ENCODE data around the gene C2CD4D.

C2CD4D gene

DNA sequence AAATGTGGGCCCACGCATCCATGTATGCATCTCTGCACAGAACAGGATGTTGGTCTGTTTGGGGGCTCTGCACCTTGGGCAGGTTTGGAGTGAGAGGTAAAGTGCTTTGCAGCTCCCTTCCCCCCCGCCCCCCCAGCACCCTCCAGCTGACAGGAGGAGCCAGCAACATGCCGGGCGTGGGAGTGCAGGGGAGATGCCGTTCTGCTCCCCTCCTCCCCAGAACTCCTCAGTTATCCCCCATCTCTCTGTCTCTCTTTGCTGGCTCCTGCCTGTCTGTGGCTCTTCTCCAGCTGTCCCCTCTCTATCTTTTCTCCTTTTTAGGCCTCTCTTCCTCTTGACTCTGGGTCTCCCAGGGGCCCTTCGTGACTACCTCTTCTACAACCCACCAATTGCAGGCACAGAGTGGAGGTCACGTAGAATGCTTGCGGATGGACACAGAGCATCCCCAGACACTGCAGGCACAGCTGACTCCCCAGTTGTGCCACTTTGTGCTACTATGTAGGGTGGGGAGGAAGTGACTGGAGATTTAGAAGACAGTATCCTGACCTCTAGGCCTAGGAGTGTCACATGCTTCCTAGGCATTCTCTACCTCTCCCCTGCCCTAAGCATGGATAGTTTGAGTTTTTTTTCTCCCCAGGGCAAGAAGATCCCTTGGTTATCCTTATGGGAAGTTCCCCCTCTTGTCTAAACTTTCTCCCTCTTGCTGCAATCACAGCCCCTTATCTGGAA, 6.3 kb downstream of the C2CD4D start:
- peak in 3 of 4 experiments; percentile 38 to 53 (median 48) for DNase-seq

DNA sequence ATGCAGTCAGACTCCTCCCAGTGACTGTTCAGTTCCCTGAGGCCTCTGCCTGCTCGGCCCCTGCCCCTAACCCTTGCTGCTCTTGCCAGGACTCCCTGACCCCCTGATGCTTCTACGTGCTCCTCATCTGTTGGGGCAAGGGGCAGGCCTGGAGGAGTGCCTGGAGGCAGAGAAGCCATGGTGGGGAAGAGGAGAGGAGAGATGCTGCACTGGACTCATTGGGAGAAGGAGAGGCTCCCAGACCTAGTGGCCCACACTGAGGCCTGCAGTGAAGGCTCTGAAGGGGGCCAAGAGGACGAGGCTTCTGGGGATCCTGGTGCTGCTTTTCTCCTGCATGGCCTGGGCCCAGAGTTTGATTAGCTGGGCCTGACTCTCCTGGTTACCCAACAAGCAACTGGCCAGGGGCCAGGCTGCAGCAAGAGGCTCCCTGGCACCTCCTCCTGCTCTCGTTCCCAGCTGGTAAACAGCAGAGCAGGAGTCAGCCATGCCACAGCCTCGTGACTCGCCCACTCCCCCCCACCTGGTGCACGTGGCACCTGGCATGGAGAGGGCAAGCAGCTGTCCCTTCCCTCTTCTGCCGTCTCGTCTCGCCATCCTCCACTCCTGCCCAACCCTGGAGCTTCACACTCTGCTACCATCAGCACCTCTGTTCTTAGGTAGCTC, 7.2 kb downstream of the C2CD4D start:
- no peak for DNase-seq

DNA sequence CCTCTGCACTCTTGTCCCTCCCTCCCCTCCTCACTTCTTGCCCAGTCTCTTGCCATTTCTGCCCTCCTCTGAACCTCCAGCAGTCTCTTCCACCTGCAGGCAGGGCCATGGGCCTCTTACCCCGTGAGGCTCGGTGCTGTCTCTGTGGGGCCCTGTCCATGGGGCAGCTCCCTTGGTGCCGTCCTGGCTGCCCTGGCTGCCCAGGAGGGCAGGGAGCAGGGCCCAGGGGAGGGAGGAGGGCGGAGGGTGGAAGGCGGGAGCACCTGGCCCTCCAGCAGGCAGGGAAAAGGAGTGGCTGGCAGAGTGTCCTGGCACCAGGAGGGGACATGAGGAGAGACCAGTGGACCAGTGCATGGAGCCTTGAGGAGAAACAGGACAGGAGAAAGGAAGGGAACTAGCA, 8.0 kb downstream of the C2CD4D start, which contains the start of gene RORC:
Gene RORC, minus strand, starts transcription at position 198 of the 400 bp plus-strand sequence. Its CDS starts 38 bp downstream, at position 160.
- DNase-seq, result no peak

DNA sequence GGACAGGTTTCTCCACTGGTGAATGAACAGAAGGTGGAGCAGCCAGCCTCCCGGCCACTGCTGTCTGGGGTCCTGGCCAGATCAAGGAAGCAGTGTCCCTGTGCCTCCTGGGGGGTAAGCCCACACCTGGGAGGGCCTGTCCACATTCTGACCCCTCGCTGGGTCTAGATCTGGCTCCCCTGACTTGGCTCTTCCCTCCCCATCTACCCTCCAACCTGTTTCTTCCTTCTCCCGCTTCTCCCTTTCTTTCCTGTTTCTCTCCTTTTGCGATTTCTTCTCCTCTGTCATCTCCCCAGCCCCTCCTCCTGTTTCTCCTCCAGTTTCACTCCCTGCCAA, 8.4 kb downstream of the C2CD4D start:
- DNase-seq, result no peak

DNA sequence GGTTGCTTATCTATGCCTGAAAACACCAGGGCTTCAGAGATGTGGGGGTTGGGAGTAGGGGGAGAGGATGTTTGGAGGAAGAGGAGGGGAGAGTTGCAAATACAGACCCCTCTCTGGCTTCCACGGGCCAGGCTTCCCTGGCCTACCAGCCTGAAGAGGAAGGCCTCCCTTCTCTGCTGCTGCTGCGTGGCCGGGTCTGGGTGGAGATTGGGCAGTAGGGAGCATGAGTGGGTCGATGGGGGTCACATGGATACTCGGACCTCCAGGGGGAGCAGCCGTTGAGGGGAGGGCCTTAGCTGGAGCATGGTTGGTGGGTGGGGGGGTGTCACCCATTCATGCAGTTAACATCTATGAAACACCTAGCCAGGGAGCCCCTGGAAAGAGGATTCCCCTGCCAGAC, 9.6 kb downstream of the C2CD4D start:
- DNase-seq, result no peak

DNA sequence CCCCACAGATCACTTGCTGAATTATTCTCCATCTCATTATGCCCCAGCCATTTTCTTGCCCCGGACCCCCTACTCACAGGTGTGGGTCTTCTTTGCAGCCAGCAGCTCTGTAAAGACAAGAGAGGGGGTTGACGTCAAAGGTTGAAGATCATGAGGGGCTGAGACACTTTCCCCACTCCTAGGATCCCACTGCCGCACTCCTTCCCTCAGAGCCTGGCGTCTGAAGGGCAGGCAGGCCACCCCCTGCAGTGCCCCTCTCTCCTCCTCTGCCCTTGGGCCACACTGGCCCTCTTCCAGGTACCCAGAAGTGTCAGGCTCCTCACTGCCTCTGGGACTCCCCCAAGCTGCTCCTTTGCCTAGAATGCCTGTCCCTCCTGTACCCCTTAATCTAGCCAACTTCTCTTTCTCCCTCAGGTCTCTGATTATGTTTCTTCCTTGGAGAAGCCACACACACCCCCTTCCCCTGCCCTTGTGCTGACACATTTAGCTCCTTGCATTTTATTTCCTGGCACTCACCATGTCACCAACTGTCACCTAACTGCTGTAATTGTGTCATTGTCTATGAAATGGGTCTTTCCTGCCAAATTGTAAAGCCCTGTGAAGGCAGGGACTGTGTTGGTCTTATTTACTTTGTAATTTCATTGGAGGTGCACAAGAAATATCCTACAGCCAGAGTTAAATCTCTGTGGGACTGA, 10.1 kb downstream of the C2CD4D start:
- DNase-seq, result no peak

DNA sequence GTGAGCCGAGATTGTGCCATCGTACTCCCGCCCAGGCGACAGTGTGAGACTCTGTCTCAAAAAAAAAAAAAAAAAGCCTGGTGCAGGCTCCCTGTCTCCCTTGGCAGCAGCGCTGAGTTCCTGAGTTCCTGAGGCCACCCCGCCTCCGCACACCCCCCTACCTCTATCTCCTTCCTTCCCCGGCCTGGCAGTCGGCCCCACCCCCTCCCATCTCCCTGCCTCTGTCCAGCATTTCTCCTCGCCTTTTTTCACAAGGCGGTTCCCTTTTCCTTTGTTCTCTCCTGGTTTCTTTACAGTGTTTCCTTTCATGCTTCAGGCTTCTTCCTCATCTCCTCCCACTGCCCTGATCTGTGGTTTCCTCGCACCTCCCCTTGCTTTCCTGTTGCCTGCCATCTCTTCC, 10.7 kb downstream of the C2CD4D start:
- DNase-seq, result peak; percentile 28 to 72 (median 64)

DNA sequence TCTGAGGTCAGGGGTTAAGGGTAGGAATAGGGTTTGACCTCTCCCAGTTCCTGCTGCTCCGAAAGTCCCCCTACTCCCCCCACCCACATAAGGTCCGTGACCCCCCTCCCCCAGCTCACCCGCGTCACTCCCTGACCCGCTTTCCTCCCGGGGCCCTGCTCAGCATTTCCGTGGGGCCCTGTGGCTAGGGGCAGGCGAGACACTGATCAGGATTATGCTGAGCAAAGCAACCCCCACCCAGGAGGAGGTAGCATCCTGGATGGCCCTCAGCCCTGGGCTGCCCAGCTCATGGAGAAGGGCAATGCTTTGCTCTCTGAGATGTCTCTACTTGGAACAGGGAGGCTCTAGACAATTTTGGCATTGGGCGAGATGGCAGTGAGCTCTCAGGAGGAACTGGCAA, 11.8 kb downstream of the C2CD4D start:
- DNase-seq, result no peak

DNA sequence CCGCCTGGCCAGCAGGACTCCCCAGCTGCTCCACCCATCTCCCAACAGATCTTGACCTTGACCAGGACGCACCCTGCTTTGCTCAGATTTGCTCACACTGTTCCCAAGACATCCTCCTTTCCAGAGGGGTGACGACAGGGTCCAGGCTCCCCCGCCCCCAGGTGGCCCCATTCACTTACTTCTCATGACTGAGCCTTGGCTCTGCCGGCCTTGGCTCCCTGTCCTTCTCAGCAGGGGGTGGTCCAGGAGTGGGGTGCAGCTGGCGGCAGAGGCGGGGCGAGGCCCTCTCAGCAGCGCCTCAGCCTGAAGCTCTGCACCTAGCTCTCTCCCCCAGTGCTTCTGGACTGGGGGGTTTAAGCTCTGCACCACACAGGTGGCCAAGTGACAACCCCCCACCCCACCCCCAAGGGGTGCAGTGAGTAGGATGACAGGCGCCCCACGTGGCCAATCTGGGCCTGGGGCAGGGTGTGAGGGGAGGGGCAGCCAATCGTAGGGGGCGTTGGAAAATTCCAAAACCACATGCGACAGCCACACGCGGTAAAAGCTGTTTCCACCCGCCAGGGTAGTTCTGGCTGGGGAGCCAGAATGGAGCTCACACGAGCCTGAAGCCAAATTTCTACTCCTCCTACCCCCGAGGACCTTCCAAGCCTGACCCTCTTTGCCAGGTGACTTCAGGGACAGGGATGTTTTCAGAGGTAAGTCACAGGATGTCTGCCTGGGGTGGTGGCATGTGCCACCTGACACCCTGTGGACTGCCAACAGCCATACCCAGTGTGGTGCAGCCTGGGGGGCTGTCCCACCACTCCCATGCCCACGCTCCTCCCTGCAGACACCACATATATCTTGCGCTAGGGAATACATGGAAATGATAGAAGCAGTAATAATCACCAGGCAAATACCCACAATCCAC, 13.6 kb downstream of the C2CD4D start:
- DNase-seq, result no peak

DNA sequence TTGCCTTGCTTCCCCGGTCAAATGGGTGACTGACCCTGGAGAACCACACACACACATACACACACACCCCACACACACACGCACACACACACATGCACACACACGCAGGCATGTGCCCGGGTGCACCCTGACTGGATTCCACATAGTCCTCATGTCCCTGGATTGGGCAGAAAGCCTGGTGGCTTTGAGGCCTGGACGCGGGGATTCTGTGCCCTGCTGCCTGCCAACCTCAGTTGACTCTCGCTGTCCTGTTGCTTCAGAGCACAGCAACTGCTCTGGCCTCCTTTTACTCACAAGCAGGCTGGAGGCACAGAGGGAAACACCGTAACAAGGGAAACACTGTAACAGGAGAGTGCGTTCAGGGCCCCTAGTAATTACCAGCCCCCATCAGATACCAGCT, 14.4 kb downstream of the C2CD4D start:
- no peak for DNase-seq

DNA sequence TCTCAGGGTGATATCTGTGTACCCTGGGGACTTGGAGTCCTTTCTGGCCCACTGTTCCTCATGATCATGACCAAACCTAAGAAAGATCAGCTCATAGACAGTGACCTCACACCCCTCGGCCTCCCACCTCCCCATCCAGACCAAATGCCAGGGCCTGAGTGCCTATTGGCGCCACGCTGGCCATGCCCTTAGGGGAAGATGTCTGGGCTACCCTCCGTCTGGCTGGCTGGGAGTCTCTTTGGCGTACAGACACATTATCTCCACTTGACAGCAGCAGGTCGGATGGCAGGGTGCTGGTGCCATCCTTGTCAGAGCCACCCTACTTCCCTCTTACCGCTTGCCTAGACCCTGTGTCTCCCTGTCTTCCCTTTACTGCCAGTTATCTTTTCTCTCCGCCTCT, 16.4 kb downstream of the C2CD4D start:
- DNase-seq, result no peak

DNA sequence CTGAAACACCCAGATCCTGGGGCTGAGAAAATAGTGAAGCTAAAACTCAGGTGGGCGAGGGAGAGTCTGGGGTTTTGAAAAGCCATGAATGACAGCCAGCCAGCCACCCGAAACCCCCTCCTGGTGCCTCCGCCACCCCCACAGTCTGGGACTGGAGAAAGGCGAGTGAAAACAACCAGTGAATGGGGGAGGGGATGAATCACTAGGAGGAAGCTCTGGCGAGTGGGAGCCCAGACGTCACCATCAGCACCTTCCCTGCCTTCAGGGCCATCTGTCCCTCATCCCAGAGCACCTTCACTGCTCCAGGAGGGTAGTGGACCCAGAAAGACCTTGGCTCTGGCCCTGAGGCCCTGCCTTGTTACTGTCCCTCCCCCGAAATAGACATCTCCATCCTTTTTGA, 17.2 kb downstream of the C2CD4D start:
- peak; percentile 38 to 68 (median 64) for DNase-seq

DNA sequence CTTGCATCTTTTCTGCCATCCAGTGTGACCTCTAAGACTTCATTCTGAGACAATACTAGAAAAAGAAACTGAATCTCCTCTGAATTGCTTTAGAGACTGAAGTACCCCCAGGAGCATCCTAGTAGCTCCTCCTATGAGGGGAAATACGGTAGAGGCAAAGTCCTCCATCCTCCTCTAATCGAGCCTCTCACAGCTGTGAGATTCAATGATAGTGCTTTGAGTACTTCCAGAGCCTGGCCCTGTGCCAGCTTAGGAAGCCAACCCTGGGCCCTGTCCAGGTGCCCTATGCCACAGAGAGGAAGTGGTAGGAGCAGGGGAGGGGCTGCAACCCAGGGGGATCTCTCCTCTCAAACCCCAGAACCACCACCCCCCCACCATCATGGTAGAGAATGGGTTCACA, 18.7 kb downstream of the C2CD4D start:
- no peak for DNase-seq

DNA sequence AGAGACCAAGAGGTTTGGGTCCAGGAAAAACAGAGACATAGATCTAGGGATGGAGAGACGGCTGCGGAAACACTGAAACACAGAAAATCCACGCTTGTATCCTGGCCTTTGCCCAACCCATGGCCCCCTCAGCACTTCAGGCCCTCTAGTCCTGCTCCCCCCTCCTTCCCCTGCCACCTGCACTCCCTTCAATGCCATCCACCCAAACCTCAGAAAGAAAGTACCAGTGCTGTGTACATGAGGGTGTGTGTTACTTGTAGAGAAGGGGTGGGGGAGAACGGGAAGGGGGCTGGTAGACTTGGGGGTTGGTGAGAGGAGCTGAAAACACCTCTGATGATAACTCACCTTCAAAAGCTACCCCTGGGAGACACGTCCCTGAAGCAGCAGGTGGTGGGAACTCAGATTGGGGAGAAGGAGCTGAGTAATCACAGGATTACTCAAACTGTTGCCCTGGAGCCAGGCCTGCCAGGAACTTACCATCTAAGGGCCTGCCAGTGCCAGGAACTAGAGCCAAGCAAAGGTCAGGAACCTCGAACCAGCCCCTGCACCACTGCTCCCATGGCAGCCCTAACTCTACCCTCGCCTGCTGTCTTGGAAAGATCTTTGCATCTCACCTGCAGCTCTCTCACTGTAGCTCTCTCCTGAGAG, 19.5 kb downstream of the C2CD4D start:
- peak in 1 of 4 experiments; percentile 29 for DNase-seq

DNA sequence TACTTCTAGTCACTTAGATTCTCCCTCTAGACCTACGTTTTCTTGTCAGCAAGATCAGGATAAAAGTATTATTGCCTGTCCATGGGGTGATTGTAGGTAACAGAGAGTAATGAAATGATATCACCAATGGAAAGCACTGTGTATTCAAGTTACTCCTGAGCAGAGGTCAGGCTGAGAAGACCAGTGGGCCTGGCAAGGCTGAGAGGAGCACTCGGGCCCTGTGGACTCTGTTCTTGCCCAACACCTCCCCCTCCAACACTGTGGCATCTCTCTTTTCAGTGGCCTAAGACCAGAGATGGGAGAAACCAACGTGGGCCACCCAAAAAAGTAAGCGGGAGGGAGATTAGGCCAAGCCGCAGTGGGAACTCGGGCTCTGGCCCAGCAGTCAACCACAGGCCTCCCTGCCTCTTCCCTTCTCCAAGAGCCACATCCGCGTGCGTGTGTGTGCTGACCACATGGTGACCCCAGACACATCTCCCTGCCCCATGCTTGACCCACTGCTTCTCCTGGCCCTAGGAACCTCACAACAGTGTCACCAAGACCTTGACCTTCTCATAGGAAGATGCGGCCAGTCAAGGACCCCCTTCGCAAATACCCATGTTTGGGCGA, 20.3 kb downstream of the C2CD4D start:
- no peak for DNase-seq

DNA sequence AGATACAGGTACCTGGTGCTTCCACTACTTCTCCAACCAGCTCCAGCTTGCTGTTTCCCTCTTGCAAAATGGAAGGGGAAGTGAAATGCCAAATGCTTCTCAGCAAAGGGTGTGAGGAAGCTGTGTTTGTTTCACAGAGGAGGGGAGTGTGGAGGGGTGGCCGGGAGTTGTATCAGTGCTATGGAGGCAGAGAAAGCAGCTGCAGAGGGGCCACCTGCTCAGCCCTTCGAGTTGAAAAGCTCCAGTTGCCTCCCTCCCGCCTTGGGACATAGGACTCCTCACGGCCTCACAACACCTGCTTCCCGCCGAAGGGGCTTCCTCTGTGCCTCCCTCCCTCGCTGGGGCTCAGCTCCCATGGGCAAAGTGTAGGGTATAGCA, 22.3 kb downstream of the C2CD4D start:
- DNase-seq, result peak; percentile 52 to 71 (median 58)

DNA sequence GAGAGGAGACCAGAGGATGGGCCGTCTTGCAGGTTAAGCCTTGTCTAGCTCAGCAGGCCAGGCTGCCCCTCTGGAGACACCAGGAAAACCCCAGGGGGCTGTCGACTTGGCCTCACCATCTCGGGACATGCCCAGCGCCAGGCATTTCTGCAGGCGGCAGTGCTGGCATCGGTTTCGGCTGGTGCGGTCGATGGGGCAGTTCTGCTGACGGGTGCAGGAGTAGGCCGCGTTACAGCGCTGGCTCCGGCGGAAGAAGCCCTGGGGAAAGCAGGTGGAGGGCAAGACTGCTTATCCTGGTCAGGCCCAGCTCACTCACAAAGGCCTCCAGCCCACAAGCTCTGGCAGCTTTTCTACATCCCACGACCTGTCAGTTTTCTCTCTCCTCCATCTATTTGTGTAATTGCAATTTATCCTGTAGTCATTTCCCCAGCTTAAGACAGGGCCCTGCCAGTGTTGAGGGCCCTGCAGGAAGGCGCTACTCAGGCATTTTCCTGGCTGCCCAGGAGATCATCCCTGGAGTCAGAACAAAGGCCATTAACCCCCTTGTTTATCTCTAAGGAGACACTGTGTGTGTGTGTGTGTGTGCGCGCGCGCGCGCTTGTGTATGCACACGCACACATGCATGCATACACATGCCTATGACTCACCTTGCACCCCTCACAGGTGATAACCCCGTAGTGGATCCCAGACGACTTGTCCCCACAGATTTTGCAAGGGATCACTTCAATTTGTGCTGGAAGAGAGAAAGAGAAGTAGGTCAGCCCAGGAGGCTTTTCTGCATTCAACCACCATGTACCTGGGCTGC, 22.9 kb downstream of the C2CD4D start:
- DNase-seq, result no peak

DNA sequence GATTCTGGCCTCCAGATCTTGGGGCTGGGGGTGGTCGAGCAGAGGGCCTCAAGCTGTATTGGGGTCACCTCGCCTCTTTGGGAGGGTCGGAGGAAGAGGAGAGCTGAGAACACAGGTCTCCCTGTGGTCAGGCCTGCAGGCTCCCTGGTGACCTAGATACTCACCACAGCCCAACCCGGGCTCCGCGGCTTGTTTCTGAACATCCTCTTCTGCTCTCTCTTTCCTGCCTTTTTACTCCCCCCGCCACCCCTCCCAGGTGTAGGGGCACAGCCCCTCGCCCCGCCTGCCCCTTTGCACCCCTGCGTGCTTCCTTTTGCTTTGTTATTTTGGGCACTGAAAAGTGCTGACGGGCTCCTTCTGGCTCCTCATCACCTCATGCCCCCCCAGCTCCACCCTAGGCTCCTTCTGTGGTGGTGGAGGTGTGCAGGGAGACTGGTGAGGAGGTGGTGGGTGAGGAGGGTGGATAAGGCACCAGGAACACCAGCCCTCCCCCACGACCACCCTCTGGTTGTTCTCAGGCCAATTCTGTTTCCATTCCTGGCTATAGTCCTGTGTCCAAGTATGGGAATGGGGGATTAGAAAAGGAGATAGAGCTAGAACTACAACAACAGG, 23.8 kb downstream of the C2CD4D start:
- DNase-seq, result no peak

DNA sequence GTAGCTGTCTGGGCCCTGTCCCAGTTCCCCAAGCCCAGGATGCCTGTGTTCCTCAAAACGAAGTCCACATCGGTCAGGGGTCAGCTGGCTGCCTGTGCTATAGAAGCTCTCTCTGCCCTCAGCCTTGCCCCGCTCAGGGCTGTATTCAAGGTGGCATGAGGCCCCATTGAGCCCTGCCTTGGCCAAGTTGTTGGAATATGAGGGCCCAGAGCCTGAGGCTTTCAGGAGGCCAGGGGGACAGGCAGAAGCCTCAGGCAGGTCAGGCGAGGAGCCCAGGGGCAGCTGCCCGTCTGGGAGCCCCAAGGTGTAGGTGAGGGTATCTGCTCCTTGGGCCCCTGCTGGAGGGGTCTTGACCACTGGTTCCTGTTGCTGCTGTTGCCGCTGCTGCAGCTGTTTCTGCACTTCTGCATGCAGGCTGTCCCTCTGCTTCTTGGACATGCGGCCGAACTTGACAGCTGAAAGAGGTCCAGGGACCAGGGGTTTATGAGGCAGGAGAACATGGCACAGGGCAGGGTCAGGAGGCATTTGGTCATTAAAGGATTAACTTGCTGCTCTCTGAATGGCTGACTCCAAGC, 24.6 kb downstream of the C2CD4D start:
- no peak for DNase-seq

DNA sequence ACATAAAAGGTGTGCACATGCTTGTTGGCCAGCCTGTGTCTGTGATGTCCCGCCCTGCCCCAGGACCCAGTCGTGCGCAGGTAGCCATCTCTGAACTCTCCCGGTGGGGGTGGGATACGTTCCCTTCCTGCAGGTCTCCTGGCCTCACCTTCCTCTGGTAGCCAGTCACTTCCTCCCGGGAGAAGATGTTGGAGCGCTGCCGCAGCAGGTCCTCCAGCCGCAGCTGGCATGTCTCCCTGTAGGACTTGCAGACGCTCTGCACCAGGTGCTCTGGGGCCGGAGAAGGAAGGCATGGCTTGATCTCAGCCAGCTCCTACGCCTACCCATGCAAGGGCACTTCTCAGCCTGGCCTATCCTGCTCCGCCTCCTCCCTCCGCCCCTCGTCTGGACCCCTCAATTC, 25.2 kb downstream of the C2CD4D start:
- DNase-seq, result no peak

Measured in suppressor macrophage (primary cell).